Raji (cell line): ENCODE results near the gene PCGF3.

Experiments
- POLR2A ChIP-seq: IDR thresholded peaks from 2 replicates; pipeline ENCODE4 v1.6.1; 2011; ENCODE audit warnings: low read depth, low read length, control low read depth; ENCODE audit not compliant: insufficient read depth

The PCGF3 gene

DNA sequence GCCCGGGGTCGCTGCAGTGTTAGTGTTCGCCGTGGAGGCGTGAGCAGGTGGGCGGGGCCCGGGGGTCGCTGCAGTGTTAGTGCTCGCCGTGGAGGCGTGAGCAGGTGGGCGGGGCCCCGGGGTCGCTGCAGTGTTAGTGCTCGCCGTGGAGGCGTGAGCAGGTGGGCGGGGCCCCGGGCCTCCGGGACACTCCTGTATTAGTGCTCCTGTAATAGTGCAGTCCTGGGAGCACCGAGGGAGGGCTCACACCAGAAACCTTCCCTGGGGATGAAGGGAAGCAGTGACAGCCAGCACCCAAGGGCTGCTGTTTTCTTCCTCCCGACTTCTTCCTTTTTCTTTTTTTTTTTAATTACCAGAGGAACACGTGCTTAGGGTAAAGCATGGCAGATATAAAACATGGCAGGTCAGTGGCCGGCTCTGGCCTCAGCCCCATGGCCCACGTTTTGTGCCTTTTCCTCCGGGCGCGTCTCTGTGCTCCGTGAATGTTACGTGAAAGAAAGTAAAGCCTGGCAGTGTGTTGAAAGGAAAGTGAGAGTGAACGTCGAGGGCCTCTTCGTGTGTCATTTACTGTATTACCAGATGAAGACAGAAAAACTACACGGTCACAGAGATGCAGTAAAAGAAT, 42.0 kb downstream of the PCGF3 start:
- no peak for TF ChIP-seq POLR2A

DNA sequence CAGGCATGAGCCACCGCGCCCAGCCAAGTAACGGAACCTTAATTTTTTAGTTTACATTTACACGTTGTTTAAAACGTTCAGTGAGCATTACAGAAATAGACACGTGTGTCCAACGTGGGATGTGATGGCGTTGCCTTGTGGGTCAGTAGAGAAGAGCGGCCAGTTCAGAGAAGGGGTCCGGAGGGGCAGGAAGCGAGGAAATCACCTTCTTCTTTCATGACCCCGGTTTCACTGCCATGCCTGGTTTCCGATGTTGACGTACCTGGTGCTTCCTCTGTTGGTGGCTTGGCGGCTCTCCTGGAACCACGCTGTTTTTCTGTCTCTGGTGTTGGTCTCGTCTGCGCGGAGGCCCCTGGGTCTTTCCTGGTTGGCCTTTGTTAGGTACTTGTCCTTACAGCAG, 42.8 kb downstream of the PCGF3 start:
- no peak for TF ChIP-seq POLR2A

DNA sequence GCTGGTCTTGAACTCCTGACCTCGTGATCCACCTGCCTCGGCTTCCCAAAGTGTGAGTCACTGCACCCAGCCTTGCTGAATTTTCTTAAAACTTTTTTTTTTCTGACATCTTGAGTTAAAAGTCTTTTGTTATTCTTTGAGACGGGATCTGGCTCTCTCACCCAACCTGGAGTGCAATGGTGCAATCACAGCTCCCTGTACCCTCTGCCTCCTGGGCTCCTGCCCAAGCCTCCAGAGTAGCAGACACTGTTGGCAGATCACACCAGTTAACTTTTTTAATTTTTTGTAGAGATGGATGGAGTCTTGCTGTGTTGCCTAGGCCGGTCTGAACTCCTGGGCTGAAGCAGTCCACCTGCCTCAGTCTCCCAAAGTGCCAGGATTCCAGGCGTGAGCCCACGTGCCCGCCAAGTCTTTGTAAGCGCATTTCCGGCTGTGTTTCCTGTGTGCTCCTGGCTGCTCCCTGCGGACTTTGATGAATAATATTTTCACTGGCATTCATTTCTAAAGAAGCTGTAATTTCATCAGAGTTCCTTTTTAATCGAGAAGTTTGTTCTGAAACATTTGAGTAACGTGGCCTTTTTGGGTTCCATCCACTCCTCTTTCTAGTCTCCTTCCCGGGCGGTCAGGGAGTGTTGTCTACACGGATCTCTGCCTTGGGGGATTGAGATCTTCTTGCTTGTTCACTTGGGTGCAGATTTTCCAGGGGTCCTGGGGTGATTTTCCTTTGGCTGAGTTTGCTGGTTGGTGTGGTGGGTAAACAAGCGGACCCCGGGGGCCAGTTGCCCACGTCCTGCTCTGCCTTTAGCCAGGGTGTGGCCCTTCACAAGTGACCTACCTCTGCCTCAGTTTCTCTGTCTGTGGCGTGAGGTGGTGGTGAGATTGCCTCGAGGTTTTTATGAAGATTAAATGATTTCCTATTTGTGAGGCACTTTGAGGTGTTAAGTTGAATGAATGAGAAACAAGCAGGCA, 44.4 kb downstream of the PCGF3 start:
- no peak for TF ChIP-seq POLR2A

DNA sequence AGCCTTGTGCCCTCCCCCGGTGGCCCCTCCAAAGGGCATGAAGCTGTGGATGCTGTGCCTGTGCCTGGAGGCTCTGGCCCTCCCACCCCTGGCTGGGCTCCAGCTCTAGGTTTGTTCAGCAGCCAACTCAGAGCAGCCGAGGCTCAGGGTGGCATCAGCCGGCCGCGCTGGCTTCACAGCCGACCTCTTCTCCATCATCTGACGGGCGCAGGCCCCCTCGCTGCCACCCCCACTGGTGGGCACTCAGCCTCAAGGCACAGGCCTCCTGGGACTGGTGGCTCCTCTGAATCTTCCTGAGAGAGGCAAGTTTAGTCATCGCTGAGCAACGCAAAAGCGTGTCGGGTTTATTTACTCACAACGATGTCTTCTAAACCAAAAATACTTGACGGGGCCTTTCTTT, 46.0 kb downstream of the PCGF3 start:
- TF ChIP-seq POLR2A: no peak

DNA sequence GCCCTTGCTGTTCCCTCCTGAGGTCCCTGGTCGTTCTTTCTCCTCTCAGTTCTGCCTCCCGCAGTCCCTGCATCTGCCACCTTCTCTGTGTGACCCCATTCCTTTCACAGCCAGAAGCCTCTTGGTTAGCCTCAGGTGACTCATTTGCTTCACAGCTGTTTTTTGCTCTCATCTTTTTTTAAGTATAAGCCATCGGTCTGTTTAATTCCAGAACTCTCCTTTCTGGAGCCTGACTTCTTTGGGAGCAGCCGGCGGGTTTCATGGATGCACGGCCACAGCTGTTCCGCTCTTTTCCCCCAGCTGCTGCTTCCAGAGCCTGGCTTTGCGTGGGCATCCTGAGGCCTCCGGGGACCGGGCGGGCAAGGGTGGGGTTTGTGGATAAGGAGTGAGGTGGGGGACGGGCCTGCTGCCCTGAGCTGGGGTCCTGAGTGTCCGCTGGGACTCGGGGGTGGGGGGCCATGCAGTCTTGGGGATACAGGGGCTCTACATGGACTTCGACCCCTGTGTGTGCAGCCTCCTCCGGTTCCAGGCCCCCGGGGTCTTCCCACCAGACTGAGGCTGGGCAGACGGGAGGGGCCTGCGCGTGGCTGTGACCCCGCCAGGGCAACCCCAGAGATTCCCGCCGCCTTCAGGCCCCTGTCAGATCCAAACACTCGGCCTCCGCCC, 46.7 kb downstream of the PCGF3 start:
- TF ChIP-seq POLR2A: no peak

DNA sequence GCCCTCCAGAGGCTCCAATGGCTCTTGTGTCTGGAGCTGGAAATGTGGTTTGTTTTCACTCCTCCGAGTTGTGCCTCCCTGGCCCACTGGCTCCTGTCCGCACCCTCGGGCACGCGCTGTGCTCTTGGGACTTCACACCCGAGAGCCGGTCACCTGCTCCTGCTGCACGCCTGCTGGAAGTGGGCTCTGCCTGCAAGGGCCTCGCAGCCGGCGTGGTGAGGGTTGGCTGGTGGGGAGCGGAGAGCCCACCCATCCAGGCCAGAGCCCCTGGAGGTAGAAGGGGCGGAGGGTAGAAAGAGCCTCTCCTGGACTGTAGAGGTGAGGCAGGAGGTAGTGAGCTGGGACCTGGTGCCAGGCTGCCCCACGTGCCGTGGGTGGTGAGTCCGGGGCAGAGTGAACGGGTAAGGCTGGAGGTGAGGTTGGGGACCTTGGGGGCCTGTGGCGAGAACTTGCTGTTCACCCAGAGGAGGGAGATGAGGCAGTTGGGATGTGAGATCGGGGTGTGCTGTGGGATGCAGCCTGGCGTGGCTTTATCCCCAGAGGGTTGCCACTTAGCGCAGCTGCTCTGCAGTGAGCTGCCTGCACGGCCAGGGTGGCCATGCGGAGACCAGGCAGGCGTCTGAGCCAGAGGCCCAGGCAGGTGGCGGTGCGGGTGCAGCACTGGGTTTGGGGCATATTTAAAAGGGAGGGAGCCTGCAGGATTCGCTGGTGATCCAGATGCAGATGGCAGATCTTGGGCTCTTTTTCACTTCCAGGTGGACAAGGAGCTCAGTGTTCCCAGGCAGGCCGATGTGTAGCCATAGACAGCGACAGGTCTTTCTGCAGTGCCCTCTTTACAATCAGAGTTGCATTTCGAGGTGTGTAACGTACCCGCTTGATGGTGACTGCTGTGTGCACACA, 48.8 kb downstream of the PCGF3 start:
- TF ChIP-seq POLR2A: no peak

DNA sequence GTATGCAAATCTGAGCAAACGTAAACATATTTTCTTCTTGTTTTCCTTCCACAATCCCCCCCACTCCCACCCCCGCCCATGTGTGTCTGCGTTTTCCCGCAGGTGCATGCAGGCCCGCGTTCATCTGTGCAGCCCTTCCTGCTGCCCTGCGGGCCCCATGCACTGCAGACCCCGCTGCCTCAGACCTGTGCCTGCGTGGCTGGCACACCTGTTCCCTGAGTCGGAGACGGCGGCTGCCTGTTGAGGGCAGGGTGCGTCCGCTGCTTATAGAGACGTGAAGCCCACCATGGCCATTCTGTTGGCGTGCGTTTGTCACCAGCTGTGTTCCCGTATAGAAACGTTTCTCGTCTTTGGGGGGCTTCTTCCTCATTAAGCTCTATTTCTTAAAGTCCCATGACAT, 51.5 kb downstream of the PCGF3 start:
- no peak for TF ChIP-seq POLR2A

DNA sequence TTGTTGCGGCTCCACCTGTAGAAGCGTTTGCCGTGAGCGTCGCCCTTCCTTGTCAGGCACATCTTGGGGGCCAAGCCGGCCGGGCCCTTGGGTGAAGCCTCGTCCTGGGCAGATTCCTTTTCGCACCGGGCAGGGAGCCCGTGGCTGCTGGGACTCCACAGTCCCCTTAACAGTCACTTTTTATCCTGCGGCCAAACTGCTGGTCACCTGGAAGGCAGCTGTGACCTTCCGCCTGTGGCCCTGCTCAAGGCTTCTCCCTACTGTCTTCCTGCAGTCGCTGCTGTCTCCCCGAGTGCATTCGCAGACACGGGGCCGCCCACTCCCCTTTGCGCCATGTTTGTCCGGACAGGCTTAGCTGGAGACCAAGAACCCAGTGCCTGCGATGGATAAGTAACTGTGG, 55.0 kb downstream of the PCGF3 start:
- no peak for TF ChIP-seq POLR2A

DNA sequence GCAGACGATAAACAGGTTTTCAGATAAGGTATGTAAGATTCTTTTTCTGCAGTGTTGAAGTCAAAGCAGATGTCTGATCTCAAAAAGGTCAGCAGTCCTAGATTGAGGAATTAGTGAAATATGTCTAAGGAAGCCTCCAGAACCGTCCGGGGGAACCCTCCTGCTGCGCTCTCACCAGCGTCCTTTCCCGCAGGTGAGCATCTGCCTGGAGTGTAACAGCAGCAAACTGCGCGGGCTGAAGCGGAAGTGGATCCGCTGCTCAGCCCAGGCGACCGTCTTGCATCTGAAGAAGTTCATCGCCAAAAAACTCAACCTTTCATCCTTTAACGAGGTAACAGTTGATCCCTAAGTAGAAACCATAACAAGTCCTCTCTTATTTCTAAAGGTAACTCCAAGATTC, 55.5 kb downstream of the PCGF3 start:
- no peak for TF ChIP-seq POLR2A

DNA sequence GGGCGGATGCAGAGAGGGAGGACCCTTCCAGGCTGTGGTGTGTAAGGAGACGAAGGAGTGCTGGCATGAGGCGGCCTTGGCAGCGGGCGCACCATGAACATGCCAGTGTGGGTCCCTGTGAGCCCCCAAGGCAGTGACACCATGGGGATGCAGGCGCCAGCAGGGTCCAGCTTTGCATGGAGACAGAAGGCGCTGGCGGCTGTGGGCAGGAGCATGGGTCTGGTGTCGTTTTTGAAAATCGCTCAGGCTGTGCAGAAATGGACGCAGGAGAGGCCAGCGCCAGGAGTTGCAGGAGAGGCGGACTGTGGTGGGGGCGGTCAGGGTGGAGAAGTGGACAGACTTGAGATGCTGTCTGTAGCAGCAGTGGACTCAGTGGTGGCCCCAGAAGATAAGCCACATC, 56.1 kb downstream of the PCGF3 start:
- no peak for TF ChIP-seq POLR2A

DNA sequence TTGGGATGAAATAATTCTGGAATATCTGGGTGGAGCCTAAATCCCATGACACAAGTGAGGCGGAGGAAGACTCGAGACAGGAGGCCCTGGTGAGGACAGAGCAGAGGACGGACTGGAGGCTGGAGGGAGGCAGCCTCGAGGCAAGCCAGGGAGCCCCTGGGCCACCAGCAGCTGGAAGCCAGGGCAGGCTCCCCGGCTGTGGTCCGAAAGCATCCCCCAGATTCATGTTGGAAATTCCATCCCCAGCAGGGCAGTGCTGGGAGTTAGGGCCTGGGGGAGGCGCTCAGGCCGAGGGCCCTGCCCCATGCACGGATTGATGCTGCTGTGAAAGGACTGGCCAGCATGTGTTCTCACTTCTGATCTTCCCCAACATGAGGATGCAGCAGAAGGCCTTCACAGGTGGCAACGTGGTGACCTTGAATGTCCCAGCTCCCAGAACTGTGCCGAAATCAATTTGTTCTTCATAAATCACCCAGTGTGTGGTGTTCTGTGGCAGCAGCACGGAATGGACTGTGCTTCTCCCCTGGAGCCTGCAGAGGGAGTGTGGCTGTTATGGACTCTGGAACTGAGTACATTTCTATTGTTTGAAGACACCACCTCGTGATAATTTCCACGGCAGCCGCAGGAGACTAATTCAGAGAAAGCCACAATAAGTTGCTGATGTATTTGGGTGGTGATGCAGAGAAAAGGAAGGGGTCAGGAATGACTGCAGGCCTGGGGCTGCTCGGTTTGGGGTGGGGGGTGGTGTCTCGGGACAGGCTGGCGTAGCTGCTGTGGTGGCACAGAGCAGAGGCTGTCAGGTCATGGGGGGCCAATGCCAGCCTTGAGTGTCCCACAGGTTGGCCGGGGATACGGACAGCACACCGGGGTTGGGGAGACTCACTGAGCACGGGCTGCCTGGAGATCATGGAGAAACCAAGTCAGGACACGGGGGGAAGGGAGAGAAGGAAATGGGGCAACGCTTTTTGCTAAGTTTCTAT, 56.9 kb downstream of the PCGF3 start:
- no peak for TF ChIP-seq POLR2A

DNA sequence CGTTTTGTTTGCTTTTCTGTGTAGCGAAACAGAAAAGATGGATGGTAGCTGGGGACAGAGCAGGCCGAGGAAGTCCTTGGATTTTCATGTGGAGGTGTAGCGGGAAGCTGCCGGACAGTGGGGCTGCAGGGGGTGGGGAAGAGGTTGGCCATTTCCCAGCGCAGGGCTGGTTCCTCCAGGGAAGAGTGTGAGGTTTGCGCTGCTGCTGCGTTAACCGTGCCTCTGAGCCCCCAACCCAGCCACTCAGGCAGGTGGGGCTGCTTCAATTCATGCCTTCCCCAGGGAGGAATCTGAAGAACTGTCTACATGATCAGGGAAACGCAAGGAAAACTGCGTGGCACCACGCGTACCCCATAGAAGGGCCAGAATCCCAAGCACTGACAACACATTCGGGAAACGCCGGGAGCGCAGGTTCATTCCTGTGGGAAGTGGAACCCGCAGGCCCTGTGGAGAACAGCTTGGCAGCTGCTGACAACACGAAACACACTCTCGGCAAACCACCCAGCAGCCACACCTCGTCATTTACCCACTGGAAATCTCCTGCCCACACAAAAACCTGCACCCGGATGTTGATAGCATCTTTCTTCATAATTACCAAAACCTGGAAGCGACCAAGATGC, 57.7 kb downstream of the PCGF3 start:
- no peak for TF ChIP-seq POLR2A

DNA sequence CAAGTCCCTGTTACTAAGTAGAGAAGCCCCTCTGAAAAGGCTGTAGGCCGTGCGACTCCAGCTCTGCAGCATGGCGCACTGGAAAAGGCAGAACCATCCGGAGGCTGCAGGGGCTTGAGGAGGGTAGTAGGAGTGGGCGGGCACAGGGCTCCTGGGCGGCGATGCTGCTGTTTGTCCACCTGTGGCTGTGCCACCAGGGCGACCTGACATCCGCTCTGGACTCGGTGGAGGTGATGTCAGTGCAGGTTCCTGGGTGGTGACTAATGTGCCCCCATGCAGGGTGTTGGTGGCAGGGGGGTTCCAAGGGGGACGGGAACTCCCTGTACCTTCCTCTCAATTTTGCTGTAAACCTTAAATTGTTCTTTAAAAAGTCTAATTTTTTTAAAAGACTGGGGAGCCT, 58.3 kb downstream of the PCGF3 start:
- TF ChIP-seq POLR2A: no peak
